A549 treated with AZD9567 at 1 μM for 4 hours (cell line): Measurements from ENCODE around the gene TDRD12. TPM values are rescaled to one million over a fixed set of nuclear protein-coding genes. Genes with fewer than 3 reads are reported as not detected.

Source experiments
- total RNA-seq: library from RNA; stranded (reverse); fragments of 200-300 nt; extraction: Qiagen RNA extraction; gene quantifications from 5 replicates; pipeline ENCODE4 v1.2.3, GENCODE V29; 2022; ENCODE audit not compliant: insufficient read depth

Gene TDRD12, protein sequence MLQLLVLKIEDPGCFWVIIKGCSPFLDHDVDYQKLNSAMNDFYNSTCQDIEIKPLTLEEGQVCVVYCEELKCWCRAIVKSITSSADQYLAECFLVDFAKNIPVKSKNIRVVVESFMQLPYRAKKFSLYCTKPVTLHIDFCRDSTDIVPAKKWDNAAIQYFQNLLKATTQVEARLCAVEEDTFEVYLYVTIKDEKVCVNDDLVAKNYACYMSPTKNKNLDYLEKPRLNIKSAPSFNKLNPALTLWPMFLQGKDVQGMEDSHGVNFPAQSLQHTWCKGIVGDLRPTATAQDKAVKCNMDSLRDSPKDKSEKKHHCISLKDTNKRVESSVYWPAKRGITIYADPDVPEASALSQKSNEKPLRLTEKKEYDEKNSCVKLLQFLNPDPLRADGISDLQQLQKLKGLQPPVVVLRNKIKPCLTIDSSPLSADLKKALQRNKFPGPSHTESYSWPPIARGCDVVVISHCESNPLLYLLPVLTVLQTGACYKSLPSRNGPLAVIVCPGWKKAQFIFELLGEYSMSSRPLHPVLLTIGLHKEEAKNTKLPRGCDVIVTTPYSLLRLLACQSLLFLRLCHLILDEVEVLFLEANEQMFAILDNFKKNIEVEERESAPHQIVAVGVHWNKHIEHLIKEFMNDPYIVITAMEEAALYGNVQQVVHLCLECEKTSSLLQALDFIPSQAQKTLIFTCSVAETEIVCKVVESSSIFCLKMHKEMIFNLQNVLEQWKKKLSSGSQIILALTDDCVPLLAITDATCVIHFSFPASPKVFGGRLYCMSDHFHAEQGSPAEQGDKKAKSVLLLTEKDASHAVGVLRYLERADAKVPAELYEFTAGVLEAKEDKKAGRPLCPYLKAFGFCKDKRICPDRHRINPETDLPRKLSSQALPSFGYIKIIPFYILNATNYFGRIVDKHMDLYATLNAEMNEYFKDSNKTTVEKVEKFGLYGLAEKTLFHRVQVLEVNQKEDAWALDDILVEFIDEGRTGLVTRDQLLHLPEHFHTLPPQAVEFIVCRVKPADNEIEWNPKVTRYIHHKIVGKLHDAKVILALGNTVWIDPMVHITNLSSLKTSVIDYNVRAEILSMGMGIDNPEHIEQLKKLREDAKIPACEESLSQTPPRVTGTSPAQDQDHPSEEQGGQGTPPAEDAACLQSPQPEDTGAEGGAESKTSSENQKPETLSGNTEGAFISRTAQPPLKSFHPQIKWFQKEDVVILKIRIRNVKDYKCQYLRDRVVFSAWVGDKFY (N-terminal part only)
- total RNA-seq: 0.14 to 0.28 TPM (median 0.20 TPM) in 4 of 5 replicates, not detected in the other

DNA sequence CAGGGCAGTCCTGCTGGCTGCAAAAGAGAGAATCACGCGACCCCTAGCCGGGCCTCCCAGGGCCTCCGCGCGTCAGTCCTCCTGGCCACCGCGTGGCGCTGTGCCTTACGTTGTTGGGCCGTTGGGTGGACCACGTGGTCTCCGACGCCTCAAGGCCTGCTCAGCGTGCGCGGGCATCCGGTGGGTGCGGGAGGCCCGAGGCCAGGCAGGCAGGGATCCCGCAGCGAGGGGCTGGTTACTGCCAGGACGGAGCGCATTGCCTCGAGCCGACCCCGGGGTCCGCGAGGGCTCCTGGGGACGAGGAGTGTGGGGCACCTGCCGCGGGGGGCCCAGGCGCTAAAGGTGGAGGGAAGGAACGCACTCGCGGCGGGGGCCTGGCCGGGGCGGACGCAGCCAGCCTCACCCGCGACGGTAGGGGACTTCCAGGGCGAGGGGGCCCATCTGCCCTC is at the start of gene TDRD12:
TDRD12 (plus strand) TSS at position 157 of the 449 bp plus-strand sequence. CDS start 306 bp downstream, outside the sequence.

GRCh38 chr19:32674931-32675719 is 44.4 kb upstream of the TDRD12 start, which contains the start of gene ANKRD27:
Gene ANKRD27, minus strand, starts transcription at chr19:32675180. Its CDS starts 16,165 bp downstream, at chr19:32659015.

GRCh38 chr19:32675720-32676185 is 43.8 kb upstream of the TDRD12 start, which contains the start of gene RGS9BP:
Gene RGS9BP, plus strand, starts transcription at chr19:32675848. Its CDS starts 416 bp downstream, at chr19:32676264.

GRCh38 chr19:32691291-32691951 is 28.1 kb upstream of the TDRD12 start, which contains the start of gene NUDT19:
Gene NUDT19, plus strand, starts transcription at chr19:32691821. Its CDS starts 140 bp downstream, at chr19:32691961.

GRCh38 chr19:32869369-32869965 is 149.9 kb downstream of the TDRD12 start, which contains the start of gene SLC7A9:
Gene SLC7A9, minus strand, starts transcription at chr19:32869767. Its CDS starts 1,233 bp downstream, at chr19:32868534.

Other genes starting within 250 kb of the TDRD12 start
- gene PDCD5, start 138.6 kb upstream of the TDRD12 start, total RNA-seq: 452 to 478 TPM (median 455 TPM) in 5 replicates
- 42.0 to 57.3 TPM (median 51.9 TPM) in 5 replicates for gene ANKRD27, start 44.6 kb upstream of the TDRD12 start, total RNA-seq
- gene RGS9BP, start 43.9 kb upstream of the TDRD12 start, total RNA-seq: 0.36 to 0.46 TPM (median 0.44 TPM) in 4 of 5 replicates, not detected in the other
- gene NUDT19, start 27.9 kb upstream of the TDRD12 start, total RNA-seq: 36.2 to 45.0 TPM (median 36.6 TPM) in 5 replicates
- 0.47 to 0.67 TPM (median 0.57 TPM) in 4 of 5 replicates, not detected in the other for gene SLC7A9, start 150.0 kb downstream of the TDRD12 start, total RNA-seq